22Rv1 (cell line): ENCODE results near the gene GRM7.

Experiments
- ZFX ChIP-seq: fragments of 450-650 bp; IDR thresholded peaks from 2 replicates; pipeline ENCODE4 v1.6.1; 2017; ENCODE audit warnings: antibody characterized with exemption, borderline replicate concordance
- TF ChIP-seq, protein P1 (sequence below): fragments of 450-650 bp; IDR thresholded peaks from 2 replicates; pipeline ENCODE4 v1.5.1; 2017; ENCODE audit warnings: mild to moderate bottlenecking

GRCh38 chr3:7737263-7737662, 876.3 kb downstream of the GRM7 start:
- TF ChIP-seq, protein P1, sequence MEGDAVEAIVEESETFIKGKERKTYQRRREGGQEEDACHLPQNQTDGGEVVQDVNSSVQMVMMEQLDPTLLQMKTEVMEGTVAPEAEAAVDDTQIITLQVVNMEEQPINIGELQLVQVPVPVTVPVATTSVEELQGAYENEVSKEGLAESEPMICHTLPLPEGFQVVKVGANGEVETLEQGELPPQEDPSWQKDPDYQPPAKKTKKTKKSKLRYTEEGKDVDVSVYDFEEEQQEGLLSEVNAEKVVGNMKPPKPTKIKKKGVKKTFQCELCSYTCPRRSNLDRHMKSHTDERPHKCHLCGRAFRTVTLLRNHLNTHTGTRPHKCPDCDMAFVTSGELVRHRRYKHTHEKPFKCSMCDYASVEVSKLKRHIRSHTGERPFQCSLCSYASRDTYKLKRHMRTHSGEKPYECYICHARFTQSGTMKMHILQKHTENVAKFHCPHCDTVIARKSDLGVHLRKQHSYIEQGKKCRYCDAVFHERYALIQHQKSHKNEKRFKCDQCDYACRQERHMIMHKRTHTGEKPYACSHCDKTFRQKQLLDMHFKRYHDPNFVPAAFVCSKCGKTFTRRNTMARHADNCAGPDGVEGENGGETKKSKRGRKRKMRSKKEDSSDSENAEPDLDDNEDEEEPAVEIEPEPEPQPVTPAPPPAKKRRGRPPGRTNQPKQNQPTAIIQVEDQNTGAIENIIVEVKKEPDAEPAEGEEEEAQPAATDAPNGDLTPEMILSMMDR: no peak
- no peak for TF ChIP-seq ZFX
